GM12878 (cell line): ENCODE results near the gene CDC42BPA. TPM values are rescaled to one million over a fixed set of nuclear protein-coding genes. Genes with fewer than 3 reads are reported as not detected.

Source experiments
- ATAC-seq: fragments of 200-7000 bp; cut with Tn5 transposase; 3 replicates; pipeline ENCODE4 v1.9.1; 2020; ENCODE audit warnings: mild to moderate bottlenecking, moderate library complexity
- BruUV-seq: library from RNA; stranded (reverse); fragments of 400-500 nt; replicated peaks from 2 replicates; lab custom pipeline; 2021; lab: Mats Ljungman, UMichigan
- CTCF ChIA-PET: fragments of 300-600 bp; sonication (Branson Sonifier 250); formaldehyde crosslinking; extraction: SDS; loops from one replicate; lab custom pipeline; 2021; ENCODE audit warnings: inconsistent platforms; lab: Yijun Ruan, JAX
- POLR2A ChIA-PET: fragments of 350-600 bp; formaldehyde crosslinking; extraction: SDS; loops from one replicate; lab custom pipeline; 2021; ENCODE audit warnings: inconsistent platforms; lab: Charles Lee
- RAD21 ChIA-PET: fragments of 300-600 bp; sonication (Branson Sonifier 250); formaldehyde crosslinking; loops from one replicate; lab custom pipeline; 2023; ENCODE audit warnings: antibody characterized with exemption; ENCODE audit not compliant: unreplicated experiment; lab: Charles Lee
- SMC1A ChIA-PET: fragments of 300-600 bp; sonication (Branson Sonifier 250); formaldehyde crosslinking; loops from one replicate; lab custom pipeline; 2023; ENCODE audit not compliant: unreplicated experiment, uncharacterized antibody; lab: Charles Lee
- DNase-seq: peaks from one replicate; pipeline ENCODE4 v3.0.0-alpha.2; 2011; ENCODE audit warnings: low read depth, low spot score
- FAIRE-seq: peaks from 3 replicates; lab custom pipeline; 2011; peaks lifted over from hg19 to GRCh38; lab: Jason Lieb, UNC
- H2AFZ ChIP-seq: 2 replicates; pipeline ENCODE4 v1.6.0; 2011; ENCODE audit warnings: low read depth, low read length, control low read depth; ENCODE audit not compliant: control insufficient read depth
- H3K27ac ChIP-seq: 2 replicates; pipeline ENCODE4 v1.5.1; 2011; ENCODE audit warnings: control low read depth; ENCODE audit not compliant: control insufficient read depth, insufficient read depth
- H3K27me3 ChIP-seq, 2 experiments: replicated peaks in 1 of 2; 2 replicates each; pipeline versions ENCODE4 v1.6.0 to v1.6.1; 2011; ENCODE audit warnings: low read length in 1 of 2; ENCODE audit not compliant: control insufficient read depth in 2 of 2, insufficient read depth in 2 of 2
- H3K36me3 ChIP-seq, 2 experiments: 2 replicates each; pipeline ENCODE4 v1.5.1; 2011; ENCODE audit warnings: low read length in 1 of 2; ENCODE audit not compliant: control insufficient read depth in 2 of 2, insufficient read depth in 2 of 2
- H3K4me1 ChIP-seq: 2 replicates; pipeline ENCODE4 v1.6.1; 2011; ENCODE audit warnings: mild to moderate bottlenecking, low read length, moderate library complexity, mixed read lengths; ENCODE audit not compliant: control insufficient read depth, insufficient read depth
- H3K4me2 ChIP-seq: 2 replicates; pipeline ENCODE4 v1.6.0; 2011; ENCODE audit warnings: control low read depth; ENCODE audit not compliant: control insufficient read depth, insufficient read depth
- H3K4me3 ChIP-seq: fragments of 200-600 bp; sonication (generic); 2 replicates; pipeline ENCODE4 v1.5.1; 2016
- H3K79me2 ChIP-seq: 2 replicates; pipeline ENCODE4 v1.6.0; 2011; ENCODE audit warnings: low read length; ENCODE audit not compliant: control insufficient read depth, insufficient read depth
- H3K9ac ChIP-seq: 2 replicates; pipeline ENCODE4 v1.8.0; 2011; ENCODE audit warnings: low read length, control low read depth, mixed read lengths; ENCODE audit not compliant: control insufficient read depth, insufficient read depth
- H3K9me3 ChIP-seq: replicated peaks from 3 replicates; pipeline ENCODE4 v1.5.1; 2011; ENCODE audit warnings: mild to moderate bottlenecking, low read length; ENCODE audit not compliant: control insufficient read depth, insufficient read depth
- H4K20me1 ChIP-seq: 2 replicates; pipeline ENCODE4 v1.6.0; 2011; ENCODE audit not compliant: control insufficient read depth, insufficient read depth
- CREB1 ChIP-seq: IDR thresholded peaks from 2 replicates; pipeline ENCODE4 v1.6.1; 2012; ENCODE audit warnings: low read depth, mild to moderate bottlenecking, inconsistent platforms
- HCFC1 ChIP-seq: fragments of 150-350 bp; IDR thresholded peaks from 2 replicates; pipeline ENCODE4 v1.6.1; 2014; ENCODE audit warnings: low read length
- IKZF2 ChIP-seq, 2 experiments: fragments of 450-650 bp; IDR thresholded peaks; 2 replicates each; pipeline ENCODE4 v1.6.1; 2017; ENCODE audit warnings: mild to moderate bottlenecking in 2 of 2, moderate library complexity in 2 of 2
- NBN ChIP-seq: fragments of 450-650 bp; IDR thresholded peaks from 2 replicates; pipeline ENCODE4 v1.6.1; 2016
- NFIC ChIP-seq: IDR thresholded peaks from 2 replicates; pipeline ENCODE4 v1.6.1; 2012; ENCODE audit warnings: low read depth, mild to moderate bottlenecking, inconsistent platforms, low read length, moderate library complexity
- PML ChIP-seq: IDR thresholded peaks from 2 replicates; pipeline ENCODE4 v1.6.1; 2012; ENCODE audit warnings: low read length, inconsistent platforms
- SMAD1 ChIP-seq: fragments of 450-650 bp; IDR thresholded peaks from 2 replicates; pipeline ENCODE4 v1.6.1; 2018; ENCODE audit warnings: mild to moderate bottlenecking, low read depth; ENCODE audit not compliant: partially characterized antibody
- SMAD5 ChIP-seq: IDR thresholded peaks from 2 replicates; pipeline ENCODE4 v1.6.1; 2016; ENCODE audit warnings: antibody characterized with exemption, low read depth
- SMARCA5 ChIP-seq: fragments of 450-650 bp; IDR thresholded peaks from 2 replicates; pipeline ENCODE4 v1.6.1; 2017; ENCODE audit warnings: mild to moderate bottlenecking
- TBL1XR1 ChIP-seq: IDR thresholded peaks from 2 replicates; pipeline ENCODE4 v1.6.1; 2012; ENCODE audit warnings: low read depth, low read length, improper control_type of control experiment
- whole genome bisulfite sequencing: methylation state at CpG from one replicate; pipeline ENCODE4 v1.1.6; 2016; ENCODE audit warnings: low lambda C conversion rate; ENCODE audit not compliant: insufficient replicate concordance, insufficient coverage; ENCODE audit errors: missing lambda C conversion rate; 5-methylcytosine and 5-hydroxymethylcytosine counted together
- in situ Hi-C: fragments of 300-500 bp; cut with MboI; formaldehyde crosslinking; loops from 9 replicates; pipeline ENCODE4 v1.14.3; 2018; ENCODE audit warnings: mixed read lengths
- intact Hi-C: fragments of 100-400 bp; cut with micrococcal nuclease; formaldehyde crosslinking; loops from one replicate; pipeline ENCODE4 v1.14.2; 2022; ENCODE audit not compliant: unreplicated experiment
- polyA plus RNA-seq, 11 experiments: library from polyadenylated mRNA; depleted of rRNA in 4 of 11; unstranded in 6 of 11; stranded (reverse) in 5 of 11; fragments of >200 nt; fragmentation: Nextera tagmentation in 4 of 11; fragmentation: Illumina TruSeq in 1 of 11; extraction: Ambion mirVana in 4 of 11; extraction: Trizol in 1 of 11; gene quantifications; 1 replicate in 1 of 11; 2 replicates in 10 of 11; pipeline versions ENCODE4 v1.2.1 to v1.2.3, GENCODE V29; 2011 to 2016; ENCODE audit warnings: inconsistent platforms in 2 of 11, missing spikeins in 2 of 11, low read depth in 1 of 11
- total RNA-seq, 4 experiments: library from RNA; depleted of rRNA in 3 of 4; stranded (reverse); fragments of >200 nt in 3 of 4; fragmentation: Illumina TruSeq in 1 of 4; extraction: Trizol in 1 of 4; gene quantifications; 2 replicates each; pipeline versions ENCODE4 v1.2.1 to v1.2.3, GENCODE V29; 2013 to 2021
- TF ChIP-seq, protein P1 (sequence below): fragments of 450-650 bp; IDR thresholded peaks from 2 replicates; pipeline ENCODE4 v1.6.1; 2016; ENCODE audit warnings: mild to moderate bottlenecking

Gene CDC42BPA
- total and polyA plus RNA-seq, 10 of the 15 experiments (the other 5 are each of a cell fraction or from before 2014, with no cell fraction given): 0.02 to 0.52 (median 0.10) TPM

DNA sequence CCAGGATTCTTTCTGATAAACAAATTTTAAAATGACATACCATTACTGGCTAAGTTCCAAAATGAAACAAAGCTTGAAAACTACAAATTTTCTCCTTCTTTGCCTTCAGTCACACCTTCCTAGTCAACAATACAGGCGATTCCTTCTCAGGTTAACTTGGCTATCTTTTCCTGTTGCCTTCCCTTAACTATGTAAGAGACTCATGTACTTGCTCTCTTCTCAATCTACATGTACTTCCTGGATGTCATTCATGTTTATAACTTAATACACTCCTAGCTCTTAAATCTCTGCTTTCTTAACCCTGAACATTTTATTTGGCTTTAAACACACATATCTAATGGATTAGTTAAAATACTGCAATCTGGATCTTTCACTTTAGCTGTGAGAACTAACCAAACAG lies 281.2 kb downstream of the CDC42BPA start:
- Histone ChIP-seq H2AFZ (no peak overlapping the region), H3K4me3 (no peak overlapping the region), H3K4me2 (no peak overlapping the region), H3K79me2 (no peaks in the 10 kb centered on the region), H3K27ac (no peak overlapping the region)
- ChIA-PET SMC1A (interaction anchor here (1.2 kb wide), 1 partner anchor 25 kb away, joined by 3 read pairs; no protein-coding TSS in a partner anchor), POLR2A (no interaction called here), CTCF (interaction anchor here (0.6 kb wide), 1 partner anchor 100 kb away, joined by 3 read pairs; no protein-coding TSS in a partner anchor)
- intact Hi-C loops: no loop called here
- no TSS peak for BruUV-seq
- TF ChIP-seq NBN: no peak
- no peak for TF ChIP-seq SMAD5
- TF ChIP-seq NFIC: no peak
- no peak for TF ChIP-seq IKZF2 (IDR thresholded peaks at IDR 0.05)
- TF ChIP-seq SMARCA5: no peak
- no peak for TF ChIP-seq CREB1
- no peak for TF ChIP-seq HCFC1
- TF ChIP-seq TBL1XR1: no peak
- no peak for TF ChIP-seq PML
- TF ChIP-seq SMAD1: no peak
- TF ChIP-seq, protein P1, sequence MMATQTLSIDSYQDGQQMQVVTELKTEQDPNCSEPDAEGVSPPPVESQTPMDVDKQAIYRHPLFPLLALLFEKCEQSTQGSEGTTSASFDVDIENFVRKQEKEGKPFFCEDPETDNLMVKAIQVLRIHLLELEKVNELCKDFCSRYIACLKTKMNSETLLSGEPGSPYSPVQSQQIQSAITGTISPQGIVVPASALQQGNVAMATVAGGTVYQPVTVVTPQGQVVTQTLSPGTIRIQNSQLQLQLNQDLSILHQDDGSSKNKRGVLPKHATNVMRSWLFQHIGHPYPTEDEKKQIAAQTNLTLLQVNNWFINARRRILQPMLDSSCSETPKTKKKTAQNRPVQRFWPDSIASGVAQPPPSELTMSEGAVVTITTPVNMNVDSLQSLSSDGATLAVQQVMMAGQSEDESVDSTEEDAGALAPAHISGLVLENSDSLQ: no peak
- TF ChIP-seq, all 136 proteins: peak for 0
- H4K20me1 ChIP-seq: no peaks in the 10 kb centered on the region
- RAD21 ChIA-PET: no interaction called here
- H3K9me3 ChIP-seq: no peaks in the 10 kb centered on the region
- no peaks in the 10 kb centered on the region for H3K27me3 ChIP-seq
- DNase-seq: no peak
- no peak for FAIRE-seq
- no peaks in the 10 kb centered on the region for H3K4me1 ChIP-seq
- no peak overlapping the region for H3K9ac ChIP-seq
- H3K36me3 ChIP-seq: no peaks in the 10 kb centered on the region
- 4% methylated on average over 1 of the region's 1 CpG for WGBS
- in situ Hi-C loops: no loop called here
- no peak for ATAC-seq
